Stimulated activated CD4-positive, alpha-beta T cell treated with anti-CD3 and anti-CD28 coated beads, Interleukin-15, amount 100 ng/mL, for 1 hour (primary cell): Measurements from ENCODE around the gene C2orf92.

Experiments
- DNase-seq, 2 donors: peaks; one replicate each; pipeline ENCODE4 v3.0.0-alpha.2; 2020; ENCODE audit warnings: low read depth in 1 of 2, low spot score in 1 of 2

C2orf92 gene

GRCh38 chr2:97727296-97727695 is 57.8 kb downstream of the C2orf92 start:
- no peak for DNase-seq

GRCh38 chr2:97728091-97728731 is 58.7 kb downstream of the C2orf92 start:
- DNase-seq = no peak

GRCh38 chr2:97730245-97730644 is 60.7 kb downstream of the C2orf92 start:
- DNase-seq = no peak

- DNase-seq = no peak
Measured at GRCh38 chr2:97731274-97732020, 61.9 kb downstream of the C2orf92 start.

- DNase-seq = no peak
Measured at GRCh38 chr2:97732436-97733340, 63.2 kb downstream of the C2orf92 start.

- DNase-seq = no peak
Measured at GRCh38 chr2:97733341-97734035, 64.0 kb downstream of the C2orf92 start.

- no peak for DNase-seq
Measured at GRCh38 chr2:97734061-97735051, 64.8 kb downstream of the C2orf92 start.

GRCh38 chr2:97735161-97735561 is 65.6 kb downstream of the C2orf92 start:
- no peak for DNase-seq

- DNase-seq = no peak
Measured at GRCh38 chr2:97736185-97736584, 66.7 kb downstream of the C2orf92 start.

GRCh38 chr2:97736608-97737330 is 67.3 kb downstream of the C2orf92 start:
- no peak for DNase-seq

- no peak for DNase-seq
Measured at GRCh38 chr2:97737421-97738178, 68.1 kb downstream of the C2orf92 start.

- DNase-seq = no peak
Measured at GRCh38 chr2:97738179-97739019, 68.9 kb downstream of the C2orf92 start.

- DNase-seq = no peak
Measured at GRCh38 chr2:97739020-97739892, 69.7 kb downstream of the C2orf92 start.

GRCh38 chr2:97739893-97740245 is 70.4 kb downstream of the C2orf92 start:
- no peak for DNase-seq

- DNase-seq = no peak
Measured at GRCh38 chr2:97740590-97741182, 71.2 kb downstream of the C2orf92 start.

GRCh38 chr2:97741251-97741650 is 71.7 kb downstream of the C2orf92 start:
- DNase-seq = no peak
